Fibroblast of pulmonary artery (primary cell): Measurements from ENCODE around the gene MTRF1.

Experiments
- DNase-seq: peaks from one replicate; pipeline ENCODE4 v3.0.0-alpha.2; 2010; ENCODE audit warnings: low read depth
- H3K4me3 ChIP-seq: replicated peaks from 2 replicates; pipeline ENCODE4 v1.5.1; 2011; ENCODE audit warnings: low read depth, mild to moderate bottlenecking, control low read depth, low read length, moderate library complexity
- TF ChIP-seq, protein P1 (sequence below): IDR thresholded peaks from 2 replicates; pipeline ENCODE4 v1.5.1; 2011; ENCODE audit warnings: mild to moderate bottlenecking, control low read depth, low read length, inconsistent platforms; ENCODE audit errors: missing control alignments

MTRF1 gene

DNA sequence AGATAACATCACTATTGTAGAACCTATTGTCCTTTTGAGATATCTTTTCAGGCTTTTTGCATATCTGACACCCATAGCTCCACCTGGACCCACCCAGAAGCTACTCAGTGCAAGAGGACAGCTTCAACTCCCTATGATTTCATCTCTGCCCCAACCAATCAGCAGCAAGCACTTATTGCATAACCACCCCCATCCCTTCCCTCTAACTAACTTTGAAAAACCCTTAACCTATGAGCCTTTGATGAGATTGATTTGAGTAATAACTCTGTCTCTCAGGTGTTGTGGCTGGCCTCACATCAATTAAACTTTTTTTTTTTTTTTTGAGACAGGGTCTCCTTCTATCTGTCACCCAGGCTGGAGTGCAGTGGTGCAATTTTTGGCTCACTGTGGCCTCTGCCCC is 13.4 kb upstream of the MTRF1 start:
- DNase-seq: no peak
- no peak overlapping the region for H3K4me3 ChIP-seq
- TF ChIP-seq, protein P1, sequence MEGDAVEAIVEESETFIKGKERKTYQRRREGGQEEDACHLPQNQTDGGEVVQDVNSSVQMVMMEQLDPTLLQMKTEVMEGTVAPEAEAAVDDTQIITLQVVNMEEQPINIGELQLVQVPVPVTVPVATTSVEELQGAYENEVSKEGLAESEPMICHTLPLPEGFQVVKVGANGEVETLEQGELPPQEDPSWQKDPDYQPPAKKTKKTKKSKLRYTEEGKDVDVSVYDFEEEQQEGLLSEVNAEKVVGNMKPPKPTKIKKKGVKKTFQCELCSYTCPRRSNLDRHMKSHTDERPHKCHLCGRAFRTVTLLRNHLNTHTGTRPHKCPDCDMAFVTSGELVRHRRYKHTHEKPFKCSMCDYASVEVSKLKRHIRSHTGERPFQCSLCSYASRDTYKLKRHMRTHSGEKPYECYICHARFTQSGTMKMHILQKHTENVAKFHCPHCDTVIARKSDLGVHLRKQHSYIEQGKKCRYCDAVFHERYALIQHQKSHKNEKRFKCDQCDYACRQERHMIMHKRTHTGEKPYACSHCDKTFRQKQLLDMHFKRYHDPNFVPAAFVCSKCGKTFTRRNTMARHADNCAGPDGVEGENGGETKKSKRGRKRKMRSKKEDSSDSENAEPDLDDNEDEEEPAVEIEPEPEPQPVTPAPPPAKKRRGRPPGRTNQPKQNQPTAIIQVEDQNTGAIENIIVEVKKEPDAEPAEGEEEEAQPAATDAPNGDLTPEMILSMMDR: no peak

DNA sequence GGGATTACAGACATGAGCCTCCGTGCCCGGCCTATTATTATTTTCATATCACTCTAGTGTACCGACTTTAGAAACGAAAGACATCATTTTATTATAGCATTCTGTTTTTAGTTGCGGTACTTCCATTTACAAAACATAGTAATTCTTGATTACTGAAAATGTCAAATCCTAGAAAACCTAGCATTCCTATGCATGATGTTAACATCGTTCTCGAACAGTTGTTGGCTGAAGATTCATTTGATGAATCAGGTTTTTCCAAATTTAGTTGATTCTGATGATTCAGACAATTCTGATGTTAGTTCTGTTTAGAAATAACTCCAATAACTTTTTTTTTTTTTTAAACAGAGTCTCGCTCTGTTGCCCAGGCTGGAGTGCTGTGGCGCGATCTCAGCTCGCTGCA is 11.5 kb upstream of the MTRF1 start:
- no peak for DNase-seq
- TF ChIP-seq, protein P1: no peak
- H3K4me3 ChIP-seq: no peak overlapping the region

DNA sequence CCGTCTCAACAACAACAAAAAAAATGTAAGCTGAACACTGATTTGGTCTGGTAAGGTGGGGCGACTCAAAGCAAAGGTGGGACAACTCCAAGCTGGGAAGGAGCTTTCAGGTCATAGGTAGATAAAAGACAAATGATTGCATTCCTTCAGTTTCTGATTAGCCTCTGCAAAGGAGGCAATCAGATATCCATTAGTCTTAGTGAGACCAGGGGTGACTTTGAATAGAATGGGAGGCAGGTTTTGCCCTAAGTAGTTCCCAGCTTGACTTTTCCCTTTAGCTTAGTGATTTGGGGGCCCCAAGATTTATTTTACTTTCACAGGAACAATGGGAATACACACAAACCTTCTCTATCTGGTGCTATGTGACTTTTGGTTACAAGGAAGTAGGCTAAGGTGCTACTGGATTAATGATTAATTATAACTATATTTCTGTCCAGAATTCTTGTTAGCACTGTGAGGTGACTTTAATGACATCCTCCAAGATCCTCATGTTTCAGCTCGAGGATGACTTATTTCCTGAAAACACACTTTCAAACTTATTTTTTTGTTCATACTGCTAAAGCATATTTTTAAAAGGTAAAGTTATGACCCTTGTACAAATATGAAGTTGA is 10.6 kb upstream of the MTRF1 start:
- TF ChIP-seq, protein P1: no peak
- no peak overlapping the region for H3K4me3 ChIP-seq
- DNase-seq: no peak

DNA sequence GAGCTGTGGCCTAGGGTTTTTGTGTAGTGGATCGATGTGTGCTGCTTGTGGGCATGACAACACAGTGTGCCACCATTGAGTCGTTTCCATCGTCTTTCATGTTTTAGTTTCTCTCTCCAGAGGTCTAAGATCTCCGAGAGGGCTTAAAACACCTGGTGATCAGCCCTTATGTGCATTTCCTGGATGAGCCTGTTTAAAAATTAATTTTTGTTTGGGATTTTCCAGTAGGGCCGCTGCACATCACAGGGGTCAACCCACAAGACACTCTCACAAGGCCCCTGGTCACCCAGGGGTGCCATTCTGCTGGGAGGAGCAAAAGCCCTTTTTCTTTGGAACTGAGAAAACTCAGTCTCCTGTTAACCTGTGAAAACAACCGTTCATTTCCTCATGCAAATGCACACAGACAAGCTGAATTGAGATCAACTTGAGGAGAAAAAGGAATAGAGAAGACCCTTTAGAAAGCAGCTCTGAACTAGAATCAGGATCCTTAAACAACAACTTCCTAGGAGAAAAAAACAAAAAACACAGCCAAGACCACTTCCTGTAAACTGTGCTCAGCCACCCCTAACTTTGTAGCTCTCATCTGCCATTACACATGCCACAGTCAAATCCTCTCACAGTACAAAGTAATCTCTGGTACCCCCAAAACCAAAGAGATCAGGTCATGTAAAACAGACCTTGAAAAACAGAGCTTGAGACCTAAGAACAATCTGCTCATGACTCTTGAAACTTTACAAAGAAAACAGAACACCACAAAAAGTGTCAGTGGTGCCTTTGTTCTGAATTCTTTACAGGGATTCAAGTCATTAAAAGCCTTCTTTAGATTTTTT is 8.3 kb upstream of the MTRF1 start:
- DNase-seq: no peak
- TF ChIP-seq, protein P1: no peak
- no peak overlapping the region for H3K4me3 ChIP-seq

DNA sequence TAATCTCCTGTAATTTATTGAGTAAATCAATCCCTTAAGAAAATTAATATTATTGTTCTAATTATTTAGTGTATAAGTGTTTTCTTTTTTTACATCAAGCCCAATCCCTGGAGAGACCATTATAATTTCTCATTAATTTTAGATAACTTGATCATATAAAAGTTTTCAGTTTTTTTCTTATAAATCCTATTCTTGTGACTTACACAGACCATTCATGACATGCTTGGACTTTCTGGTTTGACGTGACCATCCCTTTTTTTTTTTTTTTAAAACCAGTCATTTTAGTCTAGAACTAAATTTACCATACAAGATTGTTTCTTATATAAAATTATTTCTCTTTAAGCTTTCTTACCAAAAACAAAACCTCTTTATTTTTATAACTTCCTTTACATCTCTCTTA is 5.4 kb upstream of the MTRF1 start:
- DNase-seq: peak; percentile 33
- TF ChIP-seq, protein P1: no peak
- H3K4me3 ChIP-seq: no peak overlapping the region

DNA sequence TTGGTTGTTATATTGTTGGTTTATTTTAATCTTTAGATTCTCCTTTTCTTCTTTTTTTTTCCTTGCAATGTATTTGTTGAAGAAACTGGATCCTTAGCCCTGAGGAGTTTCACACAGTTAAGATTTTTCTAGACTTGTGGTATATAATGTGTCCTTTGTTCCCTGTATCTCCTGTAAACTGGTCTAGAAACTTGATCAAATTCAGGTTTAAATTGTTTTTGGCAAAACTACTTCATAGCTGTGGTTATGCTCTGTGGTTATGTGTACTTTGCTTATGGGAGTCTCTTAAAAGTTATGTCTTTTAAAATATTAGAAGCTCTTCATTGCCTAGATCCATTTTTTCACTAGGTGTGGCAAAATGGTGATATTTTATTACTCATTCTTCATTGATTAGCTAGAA is 3.7 kb upstream of the MTRF1 start:
- TF ChIP-seq, protein P1: no peak
- DNase-seq: peak; percentile 7
- H3K4me3 ChIP-seq: no peak overlapping the region
